GM12878 (cell line): ENCODE measurements around the gene KCNA1. TPM values are rescaled to one million over a fixed set of nuclear protein-coding genes. Genes with fewer than 3 reads are reported as not detected.

Experiments
- ATAC-seq: fragments of 200-7000 bp; cut with Tn5 transposase; 3 replicates; pipeline ENCODE4 v1.9.1; 2020; ENCODE audit warnings: mild to moderate bottlenecking, moderate library complexity
- BruUV-seq: library from RNA; stranded (reverse); fragments of 400-500 nt; replicated peaks from 2 replicates; lab custom pipeline; 2021; lab: Mats Ljungman, UMichigan
- CTCF ChIA-PET: fragments of 300-600 bp; sonication (Branson Sonifier 250); formaldehyde crosslinking; extraction: SDS; loops from one replicate; lab custom pipeline; 2021; ENCODE audit warnings: inconsistent platforms; lab: Yijun Ruan, JAX
- POLR2A ChIA-PET: fragments of 350-600 bp; formaldehyde crosslinking; extraction: SDS; loops from one replicate; lab custom pipeline; 2021; ENCODE audit warnings: inconsistent platforms; lab: Charles Lee
- RAD21 ChIA-PET: fragments of 300-600 bp; sonication (Branson Sonifier 250); formaldehyde crosslinking; loops from one replicate; lab custom pipeline; 2023; ENCODE audit warnings: antibody characterized with exemption; ENCODE audit not compliant: unreplicated experiment; lab: Charles Lee
- SMC1A ChIA-PET: fragments of 300-600 bp; sonication (Branson Sonifier 250); formaldehyde crosslinking; loops from one replicate; lab custom pipeline; 2023; ENCODE audit not compliant: unreplicated experiment, uncharacterized antibody; lab: Charles Lee
- DNase-seq: peaks from one replicate; pipeline ENCODE4 v3.0.0-alpha.2; 2011; ENCODE audit warnings: low read depth, low spot score
- FAIRE-seq: peaks from 3 replicates; lab custom pipeline; 2011; peaks lifted over from hg19 to GRCh38; lab: Jason Lieb, UNC
- H2AFZ ChIP-seq: 2 replicates; pipeline ENCODE4 v1.6.0; 2011; ENCODE audit warnings: low read depth, low read length, control low read depth; ENCODE audit not compliant: control insufficient read depth
- H3K27ac ChIP-seq: 2 replicates; pipeline ENCODE4 v1.5.1; 2011; ENCODE audit warnings: control low read depth; ENCODE audit not compliant: control insufficient read depth, insufficient read depth
- H3K27me3 ChIP-seq, 2 experiments: replicated peaks in 1 of 2; 2 replicates each; pipeline versions ENCODE4 v1.6.0 to v1.6.1; 2011; ENCODE audit warnings: low read length in 1 of 2; ENCODE audit not compliant: control insufficient read depth in 2 of 2, insufficient read depth in 2 of 2
- H3K36me3 ChIP-seq, 2 experiments: 2 replicates each; pipeline ENCODE4 v1.5.1; 2011; ENCODE audit warnings: low read length in 1 of 2; ENCODE audit not compliant: control insufficient read depth in 2 of 2, insufficient read depth in 2 of 2
- H3K4me1 ChIP-seq: 2 replicates; pipeline ENCODE4 v1.6.1; 2011; ENCODE audit warnings: mild to moderate bottlenecking, low read length, moderate library complexity, mixed read lengths; ENCODE audit not compliant: control insufficient read depth, insufficient read depth
- H3K4me2 ChIP-seq: 2 replicates; pipeline ENCODE4 v1.6.0; 2011; ENCODE audit warnings: control low read depth; ENCODE audit not compliant: control insufficient read depth, insufficient read depth
- H3K4me3 ChIP-seq: fragments of 200-600 bp; sonication (generic); 2 replicates; pipeline ENCODE4 v1.5.1; 2016
- H3K79me2 ChIP-seq: 2 replicates; pipeline ENCODE4 v1.6.0; 2011; ENCODE audit warnings: low read length; ENCODE audit not compliant: control insufficient read depth, insufficient read depth
- H3K9ac ChIP-seq: 2 replicates; pipeline ENCODE4 v1.8.0; 2011; ENCODE audit warnings: low read length, control low read depth, mixed read lengths; ENCODE audit not compliant: control insufficient read depth, insufficient read depth
- H3K9me3 ChIP-seq: replicated peaks from 3 replicates; pipeline ENCODE4 v1.5.1; 2011; ENCODE audit warnings: mild to moderate bottlenecking, low read length; ENCODE audit not compliant: control insufficient read depth, insufficient read depth
- H4K20me1 ChIP-seq: 2 replicates; pipeline ENCODE4 v1.6.0; 2011; ENCODE audit not compliant: control insufficient read depth, insufficient read depth
- ATF7 ChIP-seq: fragments of 450-650 bp; IDR thresholded peaks from 2 replicates; pipeline ENCODE4 v1.6.1; 2016; ENCODE audit warnings: low read depth, mild to moderate bottlenecking
- CBX3 ChIP-seq: fragments of 200-600 bp; sonication (generic); IDR thresholded peaks from 2 replicates; pipeline ENCODE4 v1.6.1; 2016; ENCODE audit warnings: low read depth, borderline replicate concordance
- EZH2 ChIP-seq: IDR thresholded peaks from 2 replicates; pipeline ENCODE4 v1.6.1; 2012; ENCODE audit warnings: low read depth, mild to moderate bottlenecking, control low read depth, inconsistent platforms, low read length, borderline replicate concordance; ENCODE audit not compliant: control insufficient read depth
- HDGF ChIP-seq: fragments of 450-650 bp; IDR thresholded peaks from 2 replicates; pipeline ENCODE4 v1.6.1; 2016; ENCODE audit warnings: antibody characterized with exemption
- KAT2A ChIP-seq: conservative IDR thresholded peaks from 2 replicates; pipeline ENCODE4 v1.6.1; 2011; ENCODE audit warnings: low read depth, low read length; ENCODE audit not compliant: control insufficient read depth
- MXI1 ChIP-seq: fragments of 150-350 bp; IDR thresholded peaks from 2 replicates; pipeline ENCODE4 v1.6.1; 2011; ENCODE audit warnings: low read depth, mild to moderate bottlenecking, inconsistent platforms, low read length, improper control_type of control experiment
- NFXL1 ChIP-seq: fragments of 450-650 bp; IDR thresholded peaks from 2 replicates; pipeline ENCODE4 v1.6.1; 2017; ENCODE audit warnings: antibody characterized with exemption, mild to moderate bottlenecking, borderline replicate concordance
- NRF1 ChIP-seq: conservative IDR thresholded peaks from 2 replicates; pipeline ENCODE4 v1.6.1; 2011; ENCODE audit warnings: mild to moderate bottlenecking, low read depth, low read length, improper control_type of control experiment
- POLR2AphosphoS2 ChIP-seq: IDR thresholded peaks from 2 replicates; pipeline ENCODE4 v1.6.1; 2011; ENCODE audit warnings: low read depth, mild to moderate bottlenecking, low read length, improper control_type of control experiment, moderate library complexity
- POU2F2 ChIP-seq: IDR thresholded peaks from 3 replicates; pipeline ENCODE4 v1.6.1; 2011; ENCODE audit warnings: low read depth, mild to moderate bottlenecking, low read length, borderline replicate concordance
- TCF3 ChIP-seq: IDR thresholded peaks from 2 replicates; pipeline ENCODE4 v1.6.1; 2012; ENCODE audit warnings: low read depth, mild to moderate bottlenecking, low read length, borderline replicate concordance; ENCODE audit not compliant: insufficient read depth
- ZSCAN29 ChIP-seq: fragments of 450-650 bp; IDR thresholded peaks from 2 replicates; pipeline ENCODE4 v1.6.1; 2017; ENCODE audit warnings: mild to moderate bottlenecking, moderate library complexity
- WGBS: methylation state at CpG from one replicate; pipeline ENCODE4 v1.1.6; 2016; ENCODE audit warnings: low lambda C conversion rate; ENCODE audit not compliant: insufficient replicate concordance, insufficient coverage; ENCODE audit errors: missing lambda C conversion rate; 5-methylcytosine and 5-hydroxymethylcytosine counted together
- in situ Hi-C: fragments of 300-500 bp; cut with MboI; formaldehyde crosslinking; loops from 9 replicates; pipeline ENCODE4 v1.14.3; 2018; ENCODE audit warnings: mixed read lengths
- intact Hi-C: fragments of 100-400 bp; cut with micrococcal nuclease; formaldehyde crosslinking; loops from one replicate; pipeline ENCODE4 v1.14.2; 2022; ENCODE audit not compliant: unreplicated experiment
- polyA plus RNA-seq, 11 experiments: library from polyadenylated mRNA; depleted of rRNA in 4 of 11; unstranded in 6 of 11; stranded (reverse) in 5 of 11; fragments of >200 nt; fragmentation: Nextera tagmentation in 4 of 11; fragmentation: Illumina TruSeq in 1 of 11; extraction: Ambion mirVana in 4 of 11; extraction: Trizol in 1 of 11; gene quantifications; 1 replicate in 1 of 11; 2 replicates in 10 of 11; pipeline versions ENCODE4 v1.2.1 to v1.2.3, GENCODE V29; 2011 to 2016; ENCODE audit warnings: inconsistent platforms in 2 of 11, missing spikeins in 2 of 11, low read depth in 1 of 11
- total RNA-seq, 4 experiments: library from RNA; depleted of rRNA in 3 of 4; stranded (reverse); fragments of >200 nt in 3 of 4; fragmentation: Illumina TruSeq in 1 of 4; extraction: Trizol in 1 of 4; gene quantifications; 2 replicates each; pipeline versions ENCODE4 v1.2.1 to v1.2.3, GENCODE V29; 2013 to 2021
- TF ChIP-seq, protein P1 (sequence below): IDR thresholded peaks from 2 replicates; pipeline ENCODE4 v1.6.1; 2011; ENCODE audit warnings: borderline replicate concordance, low read depth, mild to moderate bottlenecking, moderate library complexity, mixed read lengths, low read length; ENCODE audit not compliant: insufficient read depth; ENCODE audit errors: extremely low read length
- TF ChIP-seq, protein P2 (sequence below): fragments of 450-650 bp; formaldehyde crosslinking; IDR thresholded peaks from 2 replicates; pipeline ENCODE4 v1.4.0; 2022; ENCODE audit warnings: mild to moderate bottlenecking, moderate library complexity
- TF ChIP-seq, protein P3 (sequence below): fragments of 450-650 bp; IDR thresholded peaks from 2 replicates; pipeline ENCODE4 v1.6.1; 2016; ENCODE audit warnings: mild to moderate bottlenecking, moderate library complexity, borderline replicate concordance

The KCNA1 gene
- total and polyA plus RNA-seq, 10 of the 15 experiments (the other 5 are each of a cell fraction or from before 2014, with no cell fraction given): 0.05 to 0.77 (median 0.33) TPM

GRCh38 chr12:4939418-4940023 is 29.8 kb downstream of the KCNA1 start:
- SMC1A ChIA-PET: interaction anchor here (0.8 to 1.6 kb wide), 3 partner anchors 21 to 81 kb away, joined by 3 to 5 read pairs (median 4); no protein-coding TSS in a partner anchor
- BruUV-seq: no TSS peak
- intact Hi-C loops: loop anchor here (5.0 kb wide), 1 partner anchor 63 kb away; no protein-coding TSS in a partner anchor
- no peak for ATAC-seq
- no peak overlapping the region for H3K4me2 ChIP-seq
- no peak overlapping the region for H3K9ac ChIP-seq
- H3K27me3 ChIP-seq: no peaks in the 10 kb centered on the region
- WGBS: 70% methylated on average over 16 of the region's 16 CpGs
- no peaks in the 10 kb centered on the region for H3K36me3 ChIP-seq
- H3K27ac ChIP-seq: no peak overlapping the region
- CTCF ChIA-PET: interaction anchor here (1.5 kb wide), 1 partner anchor 82 kb away, joined by 4 read pairs; no protein-coding TSS in a partner anchor
- no peak for DNase-seq
- POLR2A ChIA-PET: no interaction called here
- no peak overlapping the region for H2AFZ ChIP-seq
- peaks cover 29% of the 10 kb centered on the region for H3K4me1 ChIP-seq
- in situ Hi-C loops: no loop called here
- no peak for FAIRE-seq
- no peaks in the 10 kb centered on the region for H4K20me1 ChIP-seq
- no peaks in the 10 kb centered on the region for H3K9me3 ChIP-seq
- H3K79me2 ChIP-seq: no peaks in the 10 kb centered on the region
- no peak overlapping the region for H3K4me3 ChIP-seq
- RAD21 ChIA-PET: no interaction called here
- TF ChIP-seq EZH2: no peak
- TF ChIP-seq NFXL1: no peak
- TF ChIP-seq KAT2A: no peak
- TF ChIP-seq NRF1: no peak
- no peak for TF ChIP-seq POU2F2
- TF ChIP-seq ZSCAN29: no peak
- TF ChIP-seq, protein P1, sequence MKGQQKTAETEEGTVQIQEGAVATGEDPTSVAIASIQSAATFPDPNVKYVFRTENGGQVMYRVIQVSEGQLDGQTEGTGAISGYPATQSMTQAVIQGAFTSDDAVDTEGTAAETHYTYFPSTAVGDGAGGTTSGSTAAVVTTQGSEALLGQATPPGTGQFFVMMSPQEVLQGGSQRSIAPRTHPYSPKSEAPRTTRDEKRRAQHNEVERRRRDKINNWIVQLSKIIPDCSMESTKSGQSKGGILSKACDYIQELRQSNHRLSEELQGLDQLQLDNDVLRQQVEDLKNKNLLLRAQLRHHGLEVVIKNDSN: no peak
- no peak for TF ChIP-seq HDGF
- TF ChIP-seq CBX3: no peak
- no peak for TF ChIP-seq ATF7
- TF ChIP-seq, protein P2, sequence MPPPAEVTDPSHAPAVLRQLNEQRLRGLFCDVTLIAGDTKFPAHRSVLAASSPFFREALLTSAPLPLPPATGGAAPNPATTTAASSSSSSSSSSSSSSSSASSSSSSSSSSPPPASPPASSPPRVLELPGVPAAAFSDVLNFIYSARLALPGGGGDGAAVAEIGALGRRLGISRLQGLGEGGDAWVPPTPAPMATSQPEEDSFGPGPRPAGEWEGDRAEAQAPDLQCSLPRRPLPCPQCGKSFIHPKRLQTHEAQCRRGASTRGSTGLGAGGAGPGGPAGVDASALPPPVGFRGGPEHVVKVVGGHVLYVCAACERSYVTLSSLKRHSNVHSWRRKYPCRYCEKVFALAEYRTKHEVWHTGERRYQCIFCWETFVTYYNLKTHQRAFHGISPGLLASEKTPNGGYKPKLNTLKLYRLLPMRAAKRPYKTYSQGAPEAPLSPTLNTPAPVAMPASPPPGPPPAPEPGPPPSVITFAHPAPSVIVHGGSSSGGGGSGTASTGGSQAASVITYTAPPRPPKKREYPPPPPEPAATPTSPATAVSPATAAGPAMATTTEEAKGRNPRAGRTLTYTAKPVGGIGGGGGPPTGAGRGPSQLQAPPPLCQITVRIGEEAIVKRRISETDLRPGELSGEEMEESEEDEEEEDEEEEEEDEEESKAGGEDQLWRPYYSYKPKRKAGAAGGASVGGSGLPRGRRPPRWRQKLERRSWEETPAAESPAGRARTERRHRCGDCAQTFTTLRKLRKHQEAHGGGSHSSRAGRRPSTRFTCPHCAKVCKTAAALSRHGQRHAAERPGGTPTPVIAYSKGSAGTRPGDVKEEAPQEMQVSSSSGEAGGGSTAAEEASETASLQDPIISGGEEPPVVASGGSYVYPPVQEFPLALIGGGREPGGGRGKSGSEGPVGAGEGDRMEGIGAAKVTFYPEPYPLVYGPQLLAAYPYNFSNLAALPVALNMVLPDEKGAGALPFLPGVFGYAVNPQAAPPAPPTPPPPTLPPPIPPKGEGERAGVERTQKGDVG (CRISPR knock-in tag): no peak
- TF ChIP-seq TCF3: no peak
- TF ChIP-seq, protein P3, sequence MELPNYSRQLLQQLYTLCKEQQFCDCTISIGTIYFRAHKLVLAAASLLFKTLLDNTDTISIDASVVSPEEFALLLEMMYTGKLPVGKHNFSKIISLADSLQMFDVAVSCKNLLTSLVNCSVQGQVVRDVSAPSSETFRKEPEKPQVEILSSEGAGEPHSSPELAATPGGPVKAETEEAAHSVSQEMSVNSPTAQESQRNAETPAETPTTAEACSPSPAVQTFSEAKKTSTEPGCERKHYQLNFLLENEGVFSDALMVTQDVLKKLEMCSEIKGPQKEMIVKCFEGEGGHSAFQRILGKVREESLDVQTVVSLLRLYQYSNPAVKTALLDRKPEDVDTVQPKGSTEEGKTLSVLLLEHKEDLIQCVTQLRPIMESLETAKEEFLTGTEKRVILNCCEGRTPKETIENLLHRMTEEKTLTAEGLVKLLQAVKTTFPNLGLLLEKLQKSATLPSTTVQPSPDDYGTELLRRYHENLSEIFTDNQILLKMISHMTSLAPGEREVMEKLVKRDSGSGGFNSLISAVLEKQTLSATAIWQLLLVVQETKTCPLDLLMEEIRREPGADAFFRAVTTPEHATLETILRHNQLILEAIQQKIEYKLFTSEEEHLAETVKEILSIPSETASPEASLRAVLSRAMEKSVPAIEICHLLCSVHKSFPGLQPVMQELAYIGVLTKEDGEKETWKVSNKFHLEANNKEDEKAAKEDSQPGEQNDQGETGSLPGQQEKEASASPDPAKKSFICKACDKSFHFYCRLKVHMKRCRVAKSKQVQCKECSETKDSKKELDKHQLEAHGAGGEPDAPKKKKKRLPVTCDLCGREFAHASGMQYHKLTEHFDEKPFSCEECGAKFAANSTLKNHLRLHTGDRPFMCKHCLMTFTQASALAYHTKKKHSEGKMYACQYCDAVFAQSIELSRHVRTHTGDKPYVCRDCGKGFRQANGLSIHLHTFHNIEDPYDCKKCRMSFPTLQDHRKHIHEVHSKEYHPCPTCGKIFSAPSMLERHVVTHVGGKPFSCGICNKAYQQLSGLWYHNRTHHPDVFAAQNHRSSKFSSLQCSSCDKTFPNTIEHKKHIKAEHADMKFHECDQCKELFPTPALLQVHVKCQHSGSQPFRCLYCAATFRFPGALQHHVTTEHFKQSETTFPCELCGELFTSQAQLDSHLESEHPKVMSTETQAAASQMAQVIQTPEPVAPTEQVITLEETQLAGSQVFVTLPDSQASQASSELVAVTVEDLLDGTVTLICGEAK: no peak
- no peak for TF ChIP-seq POLR2AphosphoS2
- no peak for TF ChIP-seq MXI1
